H1 (cell line): Measurements from ENCODE around the gene HOXD12. TPM values are rescaled to one million over a fixed set of nuclear protein-coding genes. Genes with fewer than 3 reads are reported as not detected.
A peak's percentile ranks its signal among the peaks of the same experiment; 100 is the strongest.

Source experiments
- CTCF ChIA-PET: fragments of 300-600 bp; sonication (Branson Sonifier 250); formaldehyde crosslinking; loops from one replicate; lab custom pipeline; 2021; ENCODE audit not compliant: partially characterized antibody; lab: Charles Lee
- POLR2A ChIA-PET: fragments of 300-600 bp; sonication (Branson Sonifier 250); formaldehyde crosslinking; loops from one replicate; lab custom pipeline; 2021; ENCODE audit warnings: inconsistent platforms; ENCODE audit not compliant: partially characterized antibody; lab: Charles Lee
- DNase-seq, 2 experiments: peaks; one replicate each; pipeline versions ENCODE4 v3.0.0 to v3.0.0-alpha.2; 2010 to 2022; ENCODE audit warnings: low spot score in 2 of 2, low read depth in 1 of 2, mixed read lengths in 1 of 2
- FAIRE-seq: peaks from 2 replicates; lab custom pipeline; 2011; peaks lifted over from hg19 to GRCh38; lab: Jason Lieb, UNC
- H2AFZ ChIP-seq: 2 replicates; pipeline ENCODE4 v1.8.1; 2012; ENCODE audit warnings: low read length, inconsistent platforms
- H2AK5ac ChIP-seq: 2 replicates; pipeline ENCODE4 v1.6.1; 2013; ENCODE audit warnings: low read depth, low read length
- H2BK120ac ChIP-seq: replicated peaks from 2 replicates; pipeline ENCODE3; 2013; ENCODE audit warnings: low read depth, low read length, inconsistent platforms
- H2BK12ac ChIP-seq: 2 replicates; pipeline ENCODE4 v1.6.1; 2013; ENCODE audit warnings: low read depth, low read length
- H2BK15ac ChIP-seq: 2 replicates; pipeline ENCODE4 v1.6.1; 2013; ENCODE audit warnings: low read length
- H2BK20ac ChIP-seq: 2 replicates; pipeline ENCODE4 v1.6.1; 2013; ENCODE audit warnings: low read length
- H2BK5ac ChIP-seq: 2 replicates; pipeline ENCODE4 v1.6.1; 2013; ENCODE audit warnings: low read depth, low read length
- H3K14ac ChIP-seq: 2 replicates; pipeline ENCODE4 v1.6.1; 2013; ENCODE audit warnings: inconsistent platforms; ENCODE audit not compliant: insufficient read length
- H3K18ac ChIP-seq: 2 replicates; pipeline ENCODE4 v1.6.1; 2013; ENCODE audit warnings: low read length; ENCODE audit errors: extremely low read depth
- H3K23ac ChIP-seq: 2 replicates; pipeline ENCODE4 v1.6.1; 2013; ENCODE audit warnings: inconsistent platforms; ENCODE audit not compliant: insufficient read length
- H3K23me2 ChIP-seq: 2 replicates; pipeline ENCODE4 v1.6.1; 2013; ENCODE audit warnings: low read depth, low read length
- H3K27ac ChIP-seq: 2 replicates; pipeline ENCODE4 v1.6.1; 2011; ENCODE audit warnings: low read depth, low read length, inconsistent platforms
- H3K27me3 ChIP-seq, 4 experiments: replicated peaks in 1 of 4; 1 replicate in 1 of 4; 2 replicates in 3 of 4; pipeline versions ENCODE4 v1.6.1 to v1.8.1; 2011 to 2013; ENCODE audit warnings: low read length in 3 of 4, mild to moderate bottlenecking in 3 of 4, inconsistent platforms in 2 of 4, mixed read lengths in 2 of 4, moderate library complexity in 1 of 4; ENCODE audit not compliant: control insufficient read depth in 3 of 4, insufficient read depth in 3 of 4; ENCODE audit errors: extremely low read depth in 1 of 4
- H3K36me3 ChIP-seq, 4 experiments: 2 replicates each; pipeline versions ENCODE4 v1.6.1 to v1.8.1; 2011 to 2013; ENCODE audit warnings: mild to moderate bottlenecking in 4 of 4, low read length in 3 of 4, moderate library complexity in 2 of 4, control low read depth in 1 of 4, inconsistent platforms in 1 of 4; ENCODE audit not compliant: insufficient read depth in 4 of 4, control insufficient read depth in 2 of 4
- H3K4ac ChIP-seq: replicated peaks from 2 replicates; pipeline ENCODE3; 2013; ENCODE audit warnings: low read length, low read depth, mixed read lengths, inconsistent platforms; ENCODE audit not compliant: insufficient read length
- H3K4me1 ChIP-seq, 4 experiments: replicated peaks in 1 of 4; 1 replicate in 1 of 4; 2 replicates in 3 of 4; pipeline versions ENCODE4 v1.6.1 to v1.8.1; 2011 to 2013; ENCODE audit warnings: low read length in 3 of 4, inconsistent platforms in 2 of 4, mixed read lengths in 1 of 4; ENCODE audit not compliant: insufficient read depth in 4 of 4, control insufficient read depth in 3 of 4
- H3K4me2 ChIP-seq, 2 experiments: 2 replicates each; pipeline versions ENCODE4 v1.6.1 to v1.8.1; 2011 to 2013; ENCODE audit warnings: low read depth in 2 of 2, low read length in 2 of 2, control low read depth in 1 of 2, inconsistent platforms in 1 of 2, mild to moderate bottlenecking in 1 of 2; ENCODE audit not compliant: insufficient read depth in 1 of 2
- H3K4me3 ChIP-seq, 4 experiments: fragments of 200-600, 300-600 bp in 1 of 4; sonication (generic), shearing (Covaris generic), sonication (Bioruptor Twin) in 1 of 4; 2 replicates each; pipeline versions ENCODE4 v1.5.1 to v1.8.1; 2011 to 2016; ENCODE audit warnings: low read length in 4 of 4, low read depth in 3 of 4, control low read depth in 2 of 4, inconsistent platforms in 2 of 4, mild to moderate bottlenecking in 2 of 4, mixed read lengths in 1 of 4, moderate library complexity in 1 of 4; ENCODE audit not compliant: insufficient read depth in 2 of 4; ENCODE audit errors: extremely low read depth in 1 of 4
- H3K56ac ChIP-seq: replicated peaks from 2 replicates; pipeline ENCODE3; 2013; ENCODE audit warnings: low read depth, mild to moderate bottlenecking, mixed read lengths, low read length, inconsistent platforms; ENCODE audit not compliant: insufficient read length
- H3K79me1 ChIP-seq: 2 replicates; pipeline ENCODE4 v1.6.1; 2013; ENCODE audit warnings: low read depth, low read length, control low read depth
- H3K79me2 ChIP-seq, 2 experiments: 2 replicates each; pipeline versions ENCODE4 v1.6.1 to v1.8.1; 2012 to 2013; ENCODE audit warnings: low read length in 2 of 2, mild to moderate bottlenecking in 2 of 2, inconsistent platforms in 1 of 2; ENCODE audit not compliant: insufficient read depth in 2 of 2, control insufficient read depth in 1 of 2
- H3K9ac ChIP-seq, 4 experiments: replicated peaks in 1 of 4; 1 replicate in 1 of 4; 2 replicates in 3 of 4; pipeline versions ENCODE4 v1.6.1 to v1.8.1; 2011 to 2013; ENCODE audit warnings: low read depth in 3 of 4, low read length in 3 of 4, control low read depth in 2 of 4, mild to moderate bottlenecking in 2 of 4, moderate library complexity in 2 of 4, inconsistent platforms in 1 of 4; ENCODE audit errors: extremely low read depth in 1 of 4
- H3K9me3 ChIP-seq, 2 experiments: 2 replicates each; pipeline versions ENCODE4 v1.6.1 to v1.8.1; 2012 to 2013; ENCODE audit warnings: mild to moderate bottlenecking in 2 of 2, moderate library complexity in 2 of 2, control low read depth in 1 of 2, inconsistent platforms in 1 of 2, low read depth in 1 of 2, low read length in 1 of 2, mixed read lengths in 1 of 2; ENCODE audit not compliant: insufficient read depth in 2 of 2
- H4K20me1 ChIP-seq, 2 experiments: replicated peaks in 1 of 2; 2 replicates each; pipeline versions ENCODE3 to v1.8.1; 2011 to 2013; ENCODE audit warnings: inconsistent platforms in 2 of 2, low read length in 2 of 2, mild to moderate bottlenecking in 1 of 2; ENCODE audit not compliant: insufficient read depth in 2 of 2, control insufficient read depth in 1 of 2
- H4K5ac ChIP-seq: 2 replicates; pipeline ENCODE4 v1.6.1; 2013; ENCODE audit warnings: low read length, low read depth, mixed read lengths, inconsistent platforms; ENCODE audit not compliant: insufficient read length
- H4K8ac ChIP-seq: 2 replicates; pipeline ENCODE4 v1.8.0; 2013; ENCODE audit warnings: mild to moderate bottlenecking, moderate library complexity, low read length, inconsistent platforms; ENCODE audit not compliant: insufficient read depth; ENCODE audit errors: extremely low read depth
- H4K91ac ChIP-seq: replicated peaks from 2 replicates; pipeline ENCODE3; 2013; ENCODE audit warnings: low read length, mixed read lengths, inconsistent platforms; ENCODE audit not compliant: insufficient read length
- ASH2L ChIP-seq: fragments of 200-600, 300-600 bp; sonication (generic); IDR thresholded peaks from one replicate; pipeline ENCODE4 v1.7.1; 2017; ENCODE audit warnings: low read length
- BACH1 ChIP-seq: IDR thresholded peaks from 2 replicates; pipeline ENCODE4 v1.6.1; 2012; ENCODE audit warnings: low read length, improper control_type of control experiment
- CBX8 ChIP-seq: fragments of 300-800, 300-1000 bp; sonication (generic); IDR thresholded peaks from 2 replicates; pipeline ENCODE4 v1.7.1; 2016; ENCODE audit warnings: low read depth, low read length, borderline replicate concordance
- EZH2 ChIP-seq: fragments of 200-600 bp; sonication (generic); IDR thresholded peaks from 2 replicates; pipeline ENCODE4 v1.7.1; 2012; ENCODE audit warnings: low read depth, mild to moderate bottlenecking, moderate library complexity, low read length, inconsistent platforms; ENCODE audit not compliant: severe bottlenecking
- HDAC6 ChIP-seq: IDR thresholded peaks from one replicate; pipeline ENCODE4 v1.7.1; 2012; ENCODE audit warnings: low read depth, mild to moderate bottlenecking, inconsistent platforms, low read length, moderate library complexity
- SIRT6 ChIP-seq: IDR thresholded peaks from one replicate; pipeline ENCODE4 v1.7.1; 2012; ENCODE audit warnings: low read length, inconsistent platforms
- SP2 ChIP-seq: IDR thresholded peaks from 2 replicates; pipeline ENCODE4 v1.6.1; 2012; ENCODE audit warnings: mild to moderate bottlenecking, low read length, inconsistent platforms
- SRF ChIP-seq: IDR thresholded peaks from 2 replicates; pipeline ENCODE4 v1.6.1; 2011; ENCODE audit warnings: mild to moderate bottlenecking, low read depth, low read length, moderate library complexity
- SUZ12 ChIP-seq: fragments of 200-600 bp; sonication (generic); IDR thresholded peaks from 2 replicates; pipeline ENCODE4 v1.6.1; 2012; ENCODE audit warnings: mild to moderate bottlenecking, inconsistent platforms, low read length, moderate library complexity, mixed read lengths
- whole genome bisulfite sequencing, 2 experiments: shearing (Covaris generic) in 1 of 2; methylation state at CpG; one replicate each; pipeline versions ENCODE4 v1.1.6 to v1.1.7; 2013 to 2015; ENCODE audit warnings: low lambda C conversion rate in 2 of 2, mixed read lengths in 2 of 2, inconsistent platforms in 1 of 2, low coverage in 1 of 2, missing lambda C conversion rate in 1 of 2; ENCODE audit not compliant: insufficient replicate concordance in 2 of 2, insufficient coverage in 1 of 2, insufficient read length in 1 of 2; ENCODE audit errors: extremely low coverage in 1 of 2, missing lambda C conversion rate in 1 of 2; 5-methylcytosine and 5-hydroxymethylcytosine counted together
- polyA plus RNA-seq, 7 experiments: library from polyadenylated mRNA; depleted of rRNA in 3 of 7; stranded (reverse) in 5 of 7; unstranded in 2 of 7; fragments of >200 nt in 5 of 7; fragments of 200-250 nt in 2 of 7; gene quantifications; 1 replicate in 5 of 7; 2 replicates in 1 of 7; 4 replicates in 1 of 7; pipeline versions ENCODE4 v1.2.1 to v1.2.3, GENCODE V29; 2011 to 2013; ENCODE audit warnings: missing spikeins in 2 of 7, mixed read lengths in 2 of 7
- total RNA-seq: library from RNA; stranded (reverse); fragmentation: NEBNext Ultra II Directional; extraction: Animal tissue kit (Norgen Biotek cat#: 25700); gene quantifications from 2 replicates; pipeline ENCODE4 v1.2.1, GENCODE V29; 2021
- TF ChIP-seq, protein P1 (sequence below): IDR thresholded peaks from 2 replicates; pipeline ENCODE4 v1.6.1; 2011; ENCODE audit warnings: low read depth, mild to moderate bottlenecking, low read length; ENCODE audit not compliant: insufficient read depth

The HOXD12 gene
- total and polyA plus RNA-seq, 2 of the 8 experiments (the other 6 are each of a cell fraction or from before 2014, with no cell fraction given), result not detected

GRCh38 chr2:176130957-176131847 is 31.6 kb downstream of the HOXD12 start:
- peaks cover 3% of the 10 kb centered on the region; the same call in 1 of the 2 replicates for H3K23me2 ChIP-seq
- peak in 1 of 2 experiments; percentile 40 for DNase-seq
- peaks cover 3 to 11% (median 5%) of the 10 kb centered on the region in 4 experiments for H3K4me1 ChIP-seq
- peaks cover 92 to 100% (median 98%) of the 10 kb centered on the region in 4 experiments for H3K27me3 ChIP-seq
- peak overlapping the region in 1 of 2 experiments; percentile 70; a peak in 3 of 4 replicates for H3K4me2 ChIP-seq
- no peak overlapping the region for H3K56ac ChIP-seq
- no peak overlapping the region for H3K18ac ChIP-seq
- H3K9me3 ChIP-seq, result no peaks in the 10 kb centered on the region
- no peak overlapping the region for H4K8ac ChIP-seq
- H4K20me1 ChIP-seq, result peaks cover 14 to 33% of the 10 kb centered on the region in 2 experiments
- H2AK5ac ChIP-seq, result no peak overlapping the region
- no peaks in the 10 kb centered on the region for H3K79me1 ChIP-seq
- H2BK5ac ChIP-seq, result no peak overlapping the region
- no peak overlapping the region for H2BK15ac ChIP-seq
- no peak overlapping the region for H4K5ac ChIP-seq
- H3K14ac ChIP-seq, result no peak overlapping the region
- ChIA-PET CTCF (interaction anchor here (0.6 to 4.5 kb wide), 20 partner anchors 10 to 1017 kb away, joined by 3 to 30 read pairs (median 4); partner anchors contain the start of genes HOXD10 and HOXD4), POLR2A (interaction anchor here (0.7 to 1.2 kb wide), 2 partner anchors 25 to 1856 kb away, joined by 3 to 4 read pairs; no protein-coding TSS in a partner anchor)
- FAIRE-seq, result no peak
- H2BK12ac ChIP-seq, result no peak overlapping the region
- no peaks in the 10 kb centered on the region for H3K79me2 ChIP-seq
- H3K9ac ChIP-seq, result no peak overlapping the region
- no peak overlapping the region for H3K23ac ChIP-seq
- no peak overlapping the region for H4K91ac ChIP-seq
- no peak overlapping the region for H2BK120ac ChIP-seq
- peak overlapping the region in 1 of 4 experiments; percentile 24; a peak in 1 of 8 replicates for H3K4me3 ChIP-seq
- no peak overlapping the region for H2BK20ac ChIP-seq
- no peak overlapping the region for H2AFZ ChIP-seq
- 24% methylated on average over 13 of the region's 15 CpGs; no CpG with 5 or more reads in 1 of the 2 experiments for WGBS, 2 experiments
- no peak overlapping the region for H3K4ac ChIP-seq
- peaks cover 0 to 17% (median 0%) of the 10 kb centered on the region in 4 experiments; a peak in 1 of 8 replicates for H3K36me3 ChIP-seq
- H3K27ac ChIP-seq, result no peak overlapping the region
- TF ChIP-seq ASH2L, result no peak
- no peak for TF ChIP-seq HDAC6
- TF ChIP-seq, protein P1, sequence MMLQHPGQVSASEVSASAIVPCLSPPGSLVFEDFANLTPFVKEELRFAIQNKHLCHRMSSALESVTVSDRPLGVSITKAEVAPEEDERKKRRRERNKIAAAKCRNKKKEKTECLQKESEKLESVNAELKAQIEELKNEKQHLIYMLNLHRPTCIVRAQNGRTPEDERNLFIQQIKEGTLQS, result no peak
- TF ChIP-seq CBX8, result peak; percentile 93
- no peak for TF ChIP-seq BACH1
- TF ChIP-seq SP2, result no peak
- peak; percentile 28; the same call in 1 of the 2 replicates for TF ChIP-seq SUZ12
- no peak for TF ChIP-seq SRF
- TF ChIP-seq EZH2, result peak; percentile 89
- no peak for TF ChIP-seq SIRT6
